WERI-Rb-1 (cell line): Measurements from ENCODE around the gene ZC3H10.
"Not testable (repeated sequence)": the region's sequence is repeated elsewhere in the genome, so short reads cannot be mapped to it uniquely, and the experiment has no call there.

Experiments used
- DNase-seq: peaks from one replicate; pipeline ENCODE4 v3.0.0-alpha.2; 2020
- H3K27ac ChIP-seq: fragments of 250-450 bp; sonication (Bioruptor Pico); 2 replicates; pipeline ENCODE4 v1.5.1; 2020; ENCODE audit warnings: mild to moderate bottlenecking, moderate library complexity
- H3K27me3 ChIP-seq: fragments of 250-450 bp; sonication (Bioruptor Pico); 2 replicates; pipeline ENCODE4 v1.5.1; 2021; ENCODE audit warnings: mild to moderate bottlenecking, low read depth, moderate library complexity; ENCODE audit not compliant: insufficient read depth, severe bottlenecking
- H3K36me3 ChIP-seq: fragments of 250-450 bp; sonication (Bioruptor Pico); 2 replicates; pipeline ENCODE4 v1.5.1; 2020; ENCODE audit warnings: mild to moderate bottlenecking, moderate library complexity
- H3K4me3 ChIP-seq: 2 replicates; pipeline ENCODE4 v1.5.1; 2011; ENCODE audit warnings: low read depth, mild to moderate bottlenecking, control low read depth, low read length
- H3K9me3 ChIP-seq: fragments of 250-450 bp; sonication (Bioruptor Pico); 2 replicates; pipeline ENCODE4 v1.5.1; 2021; ENCODE audit warnings: mild to moderate bottlenecking, moderate library complexity; ENCODE audit not compliant: severe bottlenecking
- CTCF ChIP-seq: IDR thresholded peaks from 2 replicates; pipeline ENCODE4 v1.5.1; 2011; ENCODE audit warnings: low read depth, mild to moderate bottlenecking, control low read depth, inconsistent platforms, low read length

Gene ZC3H10

GRCh38 chr12:56155256-56155845 lies 37.3 kb downstream of the ZC3H10 start:
- Histone ChIP-seq H3K27ac (peak overlapping the region; percentile 86), H3K27me3 (no peaks in the 10 kb centered on the region), H3K36me3 (peaks cover 35% of the 10 kb centered on the region), H3K9me3 (no peaks in the 10 kb centered on the region), H3K4me3 (no peak overlapping the region)
- DNase-seq: no peak
- TF ChIP-seq CTCF: no peak

- H3K9me3 ChIP-seq, DNase-seq, H3K27me3 ChIP-seq: not testable (repeated sequence)
- H3K36me3 ChIP-seq: peaks cover 48% of the 10 kb centered on the region
- peak overlapping the region; percentile 61 for H3K4me3 ChIP-seq
- H3K27ac ChIP-seq: peak overlapping the region; percentile 100
Measured at GRCh38 chr12:56156464-56157200, 38.6 kb downstream of the ZC3H10 start.

- Histone ChIP-seq H3K27ac (peak overlapping the region; percentile 100), H3K9me3 (no peaks in the 10 kb centered on the region), H3K27me3 (no peaks in the 10 kb centered on the region), H3K36me3 (peaks cover 55% of the 10 kb centered on the region), H3K4me3 (peak overlapping the region; percentile 61)
- TF ChIP-seq CTCF: peak; percentile 38
- DNase-seq: peak; percentile 79
Measured at GRCh38 chr12:56157201-56158028, 39.3 kb downstream of the ZC3H10 start.

- H3K9me3 ChIP-seq: no peaks in the 10 kb centered on the region
- DNase-seq: peak; percentile 98
- TF ChIP-seq CTCF: no peak
- H3K4me3 ChIP-seq: peak within 1 kb of the TSS; percentile 70
- peaks cover 62% of the 10 kb centered on the region for H3K36me3 ChIP-seq
- no peaks in the 10 kb centered on the region for H3K27me3 ChIP-seq
- peak within 1 kb of the TSS; percentile 100 for H3K27ac ChIP-seq
Measured at GRCh38 chr12:56158029-56158925, 40.2 kb downstream of the ZC3H10 start, which contains the start of gene MYL6. Gene MYL6 (plus strand): TSS chr12:56158359. CDS start chr12:56158402, 43 bp downstream.

- peak; percentile 34 for DNase-seq
Measured at GRCh38 chr12:56158926-56159461, 40.9 kb downstream of the ZC3H10 start.

More at GRCh38 chr12:56158926-56159461, 40.9 kb downstream of the ZC3H10 start:
- no peaks in the 10 kb centered on the region for H3K27me3 ChIP-seq
- H3K4me3 ChIP-seq: peak overlapping the region; percentile 70
- TF ChIP-seq CTCF: no peak
- H3K36me3 ChIP-seq: peaks cover 69% of the 10 kb centered on the region
- H3K27ac ChIP-seq: peak overlapping the region; percentile 100
- H3K9me3 ChIP-seq: no peaks in the 10 kb centered on the region
